ENCODE results near the gene UNC13C. TPM values are rescaled to one million over a fixed set of nuclear protein-coding genes. Genes with fewer than 3 reads are reported as not detected.

Gene UNC13C
- total and polyA plus RNA-seq, 10 of the 15 experiments (the other 5 are each of a cell fraction or from before 2014, with no cell fraction given), result 9.9 to 81.3 (median 25.0) TPM

- TF ChIP-seq, protein P1, sequence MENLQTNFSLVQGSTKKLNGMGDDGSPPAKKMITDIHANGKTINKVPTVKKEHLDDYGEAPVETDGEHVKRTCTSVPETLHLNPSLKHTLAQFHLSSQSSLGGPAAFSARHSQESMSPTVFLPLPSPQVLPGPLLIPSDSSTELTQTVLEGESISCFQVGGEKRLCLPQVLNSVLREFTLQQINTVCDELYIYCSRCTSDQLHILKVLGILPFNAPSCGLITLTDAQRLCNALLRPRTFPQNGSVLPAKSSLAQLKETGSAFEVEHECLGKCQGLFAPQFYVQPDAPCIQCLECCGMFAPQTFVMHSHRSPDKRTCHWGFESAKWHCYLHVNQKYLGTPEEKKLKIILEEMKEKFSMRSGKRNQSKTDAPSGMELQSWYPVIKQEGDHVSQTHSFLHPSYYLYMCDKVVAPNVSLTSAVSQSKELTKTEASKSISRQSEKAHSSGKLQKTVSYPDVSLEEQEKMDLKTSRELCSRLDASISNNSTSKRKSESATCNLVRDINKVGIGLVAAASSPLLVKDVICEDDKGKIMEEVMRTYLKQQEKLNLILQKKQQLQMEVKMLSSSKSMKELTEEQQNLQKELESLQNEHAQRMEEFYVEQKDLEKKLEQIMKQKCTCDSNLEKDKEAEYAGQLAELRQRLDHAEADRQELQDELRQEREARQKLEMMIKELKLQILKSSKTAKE (IDR thresholded peaks at IDR 0.05; ENCODE audit: low read depth, poor library complexity, severe bottlenecking), result no peak
- TF ChIP-seq SUPT20H (IDR thresholded peaks at IDR 0.05; ENCODE audit: borderline replicate concordance, control insufficient read depth, low read depth, low read length), result no peak
- no peak for TF ChIP-seq NFIC (IDR thresholded peaks at IDR 0.05; ENCODE audit: low read depth, low read length)
- TF ChIP-seq, protein P2, sequence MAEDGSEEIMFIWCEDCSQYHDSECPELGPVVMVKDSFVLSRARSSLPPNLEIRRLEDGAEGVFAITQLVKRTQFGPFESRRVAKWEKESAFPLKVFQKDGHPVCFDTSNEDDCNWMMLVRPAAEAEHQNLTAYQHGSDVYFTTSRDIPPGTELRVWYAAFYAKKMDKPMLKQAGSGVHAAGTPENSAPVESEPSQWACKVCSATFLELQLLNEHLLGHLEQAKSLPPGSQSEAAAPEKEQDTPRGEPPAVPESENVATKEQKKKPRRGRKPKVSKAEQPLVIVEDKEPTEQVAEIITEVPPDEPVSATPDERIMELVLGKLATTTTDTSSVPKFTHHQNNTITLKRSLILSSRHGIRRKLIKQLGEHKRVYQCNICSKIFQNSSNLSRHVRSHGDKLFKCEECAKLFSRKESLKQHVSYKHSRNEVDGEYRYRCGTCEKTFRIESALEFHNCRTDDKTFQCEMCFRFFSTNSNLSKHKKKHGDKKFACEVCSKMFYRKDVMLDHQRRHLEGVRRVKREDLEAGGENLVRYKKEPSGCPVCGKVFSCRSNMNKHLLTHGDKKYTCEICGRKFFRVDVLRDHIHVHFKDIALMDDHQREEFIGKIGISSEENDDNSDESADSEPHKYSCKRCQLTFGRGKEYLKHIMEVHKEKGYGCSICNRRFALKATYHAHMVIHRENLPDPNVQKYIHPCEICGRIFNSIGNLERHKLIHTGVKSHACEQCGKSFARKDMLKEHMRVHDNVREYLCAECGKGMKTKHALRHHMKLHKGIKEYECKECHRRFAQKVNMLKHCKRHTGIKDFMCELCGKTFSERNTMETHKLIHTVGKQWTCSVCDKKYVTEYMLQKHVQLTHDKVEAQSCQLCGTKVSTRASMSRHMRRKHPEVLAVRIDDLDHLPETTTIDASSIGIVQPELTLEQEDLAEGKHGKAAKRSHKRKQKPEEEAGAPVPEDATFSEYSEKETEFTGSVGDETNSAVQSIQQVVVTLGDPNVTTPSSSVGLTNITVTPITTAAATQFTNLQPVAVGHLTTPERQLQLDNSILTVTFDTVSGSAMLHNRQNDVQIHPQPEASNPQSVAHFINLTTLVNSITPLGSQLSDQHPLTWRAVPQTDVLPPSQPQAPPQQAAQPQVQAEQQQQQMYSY (CRISPR knock-in tag; IDR thresholded peaks at IDR 0.05), result no peak
- TF ChIP-seq RFX5 (IDR thresholded peaks at IDR 0.05; ENCODE audit: low read depth, low read length), result no peak
- no peak for TF ChIP-seq PML (IDR thresholded peaks at IDR 0.05; ENCODE audit: low read length)
Measured at GRCh38 chr15:54520616-54521015, 542.4 kb downstream of the UNC13C start (continued).

DNA sequence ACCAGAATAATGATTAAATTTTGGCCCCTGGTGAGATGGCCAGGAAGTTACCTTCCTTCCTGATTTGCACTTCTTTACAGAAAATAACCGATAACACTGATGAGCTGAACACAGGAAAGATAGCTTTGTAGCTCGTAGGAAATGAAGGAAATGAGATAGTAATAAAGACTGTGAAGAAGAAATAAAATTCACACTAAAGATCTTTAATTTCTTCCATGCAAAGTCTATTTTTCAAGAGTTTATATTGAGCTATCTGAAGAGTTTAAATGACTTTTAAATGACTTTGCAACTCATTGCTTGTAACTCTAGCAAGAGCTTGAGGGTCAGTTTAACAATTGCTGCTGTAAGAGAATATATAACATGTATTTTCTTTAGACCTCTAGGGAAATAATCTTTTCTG, 543.0 kb downstream of the UNC13C start:
- Histone ChIP-seq H3K4me2 (ENCODE audit: control insufficient read depth, insufficient read depth) (no peak overlapping the region), H3K36me3 (ENCODE audit: control insufficient read depth in 2 of 2, insufficient read depth in 2 of 2, low read length in 1 of 2) (no peaks in the 10 kb centered on the region), H3K27me3 (replicated peaks in 1 of 2; ENCODE audit: control insufficient read depth in 2 of 2, insufficient read depth in 2 of 2, low read length in 1 of 2) (no peaks in the 10 kb centered on the region), H3K79me2 (ENCODE audit: control insufficient read depth, insufficient read depth, low read length) (no peaks in the 10 kb centered on the region), H2AFZ (ENCODE audit: control insufficient read depth, low read depth, low read length) (no peak overlapping the region), H3K4me1 (ENCODE audit: control insufficient read depth, insufficient read depth, low read length) (no peaks in the 10 kb centered on the region), H4K20me1 (ENCODE audit: control insufficient read depth, insufficient read depth) (no peaks in the 10 kb centered on the region), H3K4me3 (no peak overlapping the region), H3K9ac (ENCODE audit: control insufficient read depth, insufficient read depth, low read length) (no peak overlapping the region), H3K9me3 (replicated peaks; ENCODE audit: control insufficient read depth, insufficient read depth, low read length) (no peaks in the 10 kb centered on the region; the same call in 2 of the 3 replicates), H3K27ac (ENCODE audit: control insufficient read depth, insufficient read depth) (no peak overlapping the region)
- 25% methylated on average over 2 of the region's 2 CpGs for WGBS (ENCODE audit: insufficient coverage, insufficient replicate concordance, low lambda C conversion rate, missing lambda C conversion rate)
- FAIRE-seq, result no peak
- CTCF ChIA-PET, result interaction anchor here (0.6 to 1.1 kb wide), 5 partner anchors 27 to 439 kb away, joined by 3 to 4 read pairs (median 3); no protein-coding TSS in a partner anchor
- in situ Hi-C loops (cut with MboI) (no loop called here), intact Hi-C loops (cut with micrococcal nuclease; ENCODE audit: unreplicated experiment) (no loop called here)
- RAD21 ChIA-PET (ENCODE audit: unreplicated experiment), result interaction anchor here (0.6 to 11.2 kb wide), 8 partner anchors 13 to 370 kb away, joined by 3 to 145 read pairs (median 4); no protein-coding TSS in a partner anchor
- no peak for DNase-seq (ENCODE audit: low read depth, low spot score)
- no peak for ATAC-seq
- SMC1A ChIA-PET (ENCODE audit: uncharacterized antibody, unreplicated experiment), result interaction anchor here (0.8 to 2.8 kb wide), 11 partner anchors 9 to 642 kb away, joined by 3 to 20 read pairs (median 6); no protein-coding TSS in a partner anchor
- POLR2A ChIA-PET, result no interaction called here
- BruUV-seq (replicated peaks), result no TSS peak
- TF ChIP-seq SIN3A (IDR thresholded peaks at IDR 0.05; ENCODE audit: low read depth, low read length), result no peak
- TF ChIP-seq ZBTB33 (IDR thresholded peaks at IDR 0.05), result no peak
- TF ChIP-seq, protein P3, sequence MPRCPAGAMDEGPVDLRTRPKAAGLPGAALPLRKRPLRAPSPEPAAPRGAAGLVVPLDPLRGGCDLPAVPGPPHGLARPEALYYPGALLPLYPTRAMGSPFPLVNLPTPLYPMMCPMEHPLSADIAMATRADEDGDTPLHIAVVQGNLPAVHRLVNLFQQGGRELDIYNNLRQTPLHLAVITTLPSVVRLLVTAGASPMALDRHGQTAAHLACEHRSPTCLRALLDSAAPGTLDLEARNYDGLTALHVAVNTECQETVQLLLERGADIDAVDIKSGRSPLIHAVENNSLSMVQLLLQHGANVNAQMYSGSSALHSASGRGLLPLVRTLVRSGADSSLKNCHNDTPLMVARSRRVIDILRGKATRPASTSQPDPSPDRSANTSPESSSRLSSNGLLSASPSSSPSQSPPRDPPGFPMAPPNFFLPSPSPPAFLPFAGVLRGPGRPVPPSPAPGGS (IDR thresholded peaks at IDR 0.05; ENCODE audit: borderline replicate concordance, insufficient read depth, low read depth, low read length, poor library complexity, severe bottlenecking), result no peak
- no peak for TF ChIP-seq HDGF (IDR thresholded peaks at IDR 0.05)
- no peak for TF ChIP-seq NRF1 (conservative IDR thresholded peaks at IDR 0.05; ENCODE audit: low read depth, low read length)
- no peak for TF ChIP-seq SMAD1 (IDR thresholded peaks at IDR 0.05; ENCODE audit: low read depth, partially characterized antibody)
- TF ChIP-seq CREB1 (IDR thresholded peaks at IDR 0.05; ENCODE audit: low read depth), result no peak

All from GM12878 (cell line).